HFFc6 (cell line): ENCODE measurements around the gene EMD. TPM values are rescaled to one million over a fixed set of nuclear protein-coding genes. Genes with fewer than 3 reads are reported as not detected.

ENCODE experiments used
- DNase-seq: peaks from one replicate; pipeline ENCODE4 v3.0.0-alpha.2; 2018
- H3K27ac Mint-ChIP-seq: 2 replicates; pipeline ENCODE4 v1.8.0; 2020; ENCODE audit warnings: mild to moderate bottlenecking, mixed read lengths
- H3K27me3 Mint-ChIP-seq: 2 replicates; pipeline ENCODE4 v1.8.0; 2021; ENCODE audit warnings: mild to moderate bottlenecking, moderate library complexity, mixed read lengths; ENCODE audit not compliant: insufficient read depth
- H3K36me3 Mint-ChIP-seq: 2 replicates; pipeline ENCODE4 v1.8.0; 2021; ENCODE audit warnings: low read depth, mixed read lengths
- H3K4me1 Mint-ChIP-seq: 2 replicates; pipeline ENCODE4 v1.8.0; 2020; ENCODE audit warnings: low read depth, mixed read lengths
- H3K4me3 Mint-ChIP-seq: 2 replicates; pipeline ENCODE4 v1.8.0; 2020; ENCODE audit warnings: mild to moderate bottlenecking, moderate library complexity, mixed read lengths
- H3K9me3 Mint-ChIP-seq: 2 replicates; pipeline ENCODE4 v1.8.0; 2020; ENCODE audit warnings: mild to moderate bottlenecking, mixed read lengths
- CTCF ChIP-seq: fragments of 200-600 bp; sonication (generic); IDR thresholded peaks from 2 replicates; pipeline ENCODE4 v1.5.0; 2021; ENCODE audit warnings: antibody characterized with exemption, mild to moderate bottlenecking
- total RNA-seq, 6 experiments: library from RNA; stranded (reverse); fragmentation: NEBNext Ultra II Directional; extraction: Animal tissue kit (Norgen Biotek cat#: 25700); gene quantifications; 2 replicates in 1 of 6; 3 replicates in 5 of 6; pipeline ENCODE4 v1.2.3, GENCODE V29; 2021

EMD gene
- total RNA-seq, 6 experiments from 2014 or later: 84.8 to 119 (median 108) TPM

- Mint-ChIP-seq H3K4me3 (no peak overlapping the region), H3K9me3 (no peaks in the 10 kb centered on the region), H3K27ac (peak overlapping the region; percentile 78; the same call in 1 of the 2 replicates), H3K4me1 (peaks cover 22% of the 10 kb centered on the region), H3K36me3 (peaks cover 6% of the 10 kb centered on the region; the same call in 1 of the 2 replicates), H3K27me3 (peaks cover 2% of the 10 kb centered on the region; the same call in 1 of the 2 replicates)
- no peak for DNase-seq
- TF ChIP-seq CTCF: no peak
Measured at GRCh38 chrX:154376774-154377173, 2.3 kb upstream of the EMD start.

- Mint-ChIP-seq H3K27ac (peak overlapping the region; percentile 78), H3K4me3 (peak overlapping the region; percentile 63), H3K36me3 (peaks cover 6% of the 10 kb centered on the region; the same call in 1 of the 2 replicates), H3K4me1 (peaks cover 16% of the 10 kb centered on the region), H3K9me3 (no peaks in the 10 kb centered on the region), H3K27me3 (no peaks in the 10 kb centered on the region; the same call in 1 of the 2 replicates)
- TF ChIP-seq CTCF: no peak
- no peak for DNase-seq
Measured at GRCh38 chrX:154378059-154378798, 866 bp upstream of the EMD start.

- TF ChIP-seq CTCF: no peak
- Mint-ChIP-seq H3K27me3 (peaks cover 3% of the 10 kb centered on the region), H3K4me3 (peak overlapping the region; percentile 91), H3K36me3 (peaks cover 6% of the 10 kb centered on the region; the same call in 1 of the 2 replicates), H3K4me1 (peaks cover 16% of the 10 kb centered on the region), H3K27ac (peak overlapping the region; percentile 94), H3K9me3 (no peaks in the 10 kb centered on the region)
- DNase-seq: no peak
Measured at GRCh38 chrX:154379569-154379951, 465 bp downstream of the EMD start.

- no peak for TF ChIP-seq CTCF
- Mint-ChIP-seq H3K36me3 (peaks cover 6% of the 10 kb centered on the region; the same call in 1 of the 2 replicates), H3K27me3 (peaks cover 3% of the 10 kb centered on the region), H3K4me1 (peaks cover 16% of the 10 kb centered on the region), H3K4me3 (peak overlapping the region; percentile 91), H3K9me3 (no peaks in the 10 kb centered on the region), H3K27ac (peak overlapping the region; percentile 94)
- DNase-seq: no peak
Measured at GRCh38 chrX:154380153-154380552, 1.1 kb downstream of the EMD start.

- Mint-ChIP-seq H3K4me3 (peak overlapping the region; percentile 91), H3K4me1 (peaks cover 16% of the 10 kb centered on the region), H3K9me3 (no peaks in the 10 kb centered on the region), H3K27me3 (peaks cover 3% of the 10 kb centered on the region), H3K36me3 (peaks cover 6% of the 10 kb centered on the region; the same call in 1 of the 2 replicates), H3K27ac (peak overlapping the region; percentile 94)
- TF ChIP-seq CTCF: no peak
- DNase-seq: no peak
Measured at GRCh38 chrX:154380787-154381186, 1.7 kb downstream of the EMD start.
